ENCODE results near the gene HOXD11. TPM values are rescaled to one million over a fixed set of nuclear protein-coding genes. Genes with fewer than 3 reads are reported as not detected.

HOXD11 gene
- polyA plus RNA-seq, 1 donor from 2014 or later = not detected

DNA sequence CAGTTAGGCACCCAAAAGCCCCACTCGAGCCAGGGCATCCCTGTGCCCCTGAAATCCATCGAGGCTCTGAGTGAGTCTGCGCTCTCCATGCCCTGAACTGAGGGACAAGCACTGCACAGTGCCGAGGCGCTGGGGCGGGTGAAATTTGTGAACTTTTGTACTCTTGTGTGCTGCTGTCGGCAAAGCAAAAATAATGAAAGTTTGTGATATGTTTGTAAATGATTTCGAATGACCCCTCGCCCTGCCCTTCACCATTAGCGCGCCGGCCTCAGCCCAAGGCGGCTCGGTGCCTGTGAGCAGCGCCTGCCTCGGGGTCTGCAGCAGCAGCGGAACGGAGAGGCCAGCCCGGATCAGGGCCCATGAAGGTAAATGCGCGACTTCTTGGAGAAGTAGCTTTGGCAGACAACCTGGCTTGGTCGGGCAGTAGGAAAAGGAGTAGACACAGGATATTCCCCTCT lies 42.4 kb downstream of the HOXD11 start:
- peaks cover 5% of the 10 kb centered on the region for H3K9me3 ChIP-seq (ENCODE audit: low read length)
- no peaks in the 10 kb centered on the region for H4K20me1 ChIP-seq (ENCODE audit: insufficient read depth)
- H3K4me2 ChIP-seq (ENCODE audit: low read length) = no peak overlapping the region
- no peak overlapping the region for H3K9ac ChIP-seq (ENCODE audit: low read length)
- H3F3A ChIP-seq (ENCODE audit: insufficient read depth, low read length, poor library complexity, severe bottlenecking) = no peaks in the 10 kb centered on the region
- H3K4me3 ChIP-seq (ENCODE audit: low read length) = no peak overlapping the region
- H3K36me3 ChIP-seq (ENCODE audit: insufficient read depth, low read length) = no peaks in the 10 kb centered on the region
- H2AFZ ChIP-seq (ENCODE audit: low read depth, low read length) = no peak overlapping the region
- no peaks in the 10 kb centered on the region for H3K9me2 ChIP-seq (ENCODE audit: insufficient read depth, low read length)
- H3K79me2 ChIP-seq (replicated peaks; ENCODE audit: insufficient read depth, low read length) = no peaks in the 10 kb centered on the region
- TF ChIP-seq MXI1 (conservative IDR thresholded peaks at IDR 0.05; ENCODE audit: poor library complexity, severe bottlenecking) (no peak), EZH2 (IDR thresholded peaks at IDR 0.05; ENCODE audit: borderline replicate concordance, insufficient read depth, low read length, poor library complexity, severe bottlenecking) (peak; percentile 25), SMC3 (conservative IDR thresholded peaks at IDR 0.05; ENCODE audit: poor library complexity) (no peak), RAD21 (conservative IDR thresholded peaks at IDR 0.05) (no peak)
- H3K27me3 ChIP-seq (ENCODE audit: insufficient read depth, low read depth, low read length) = peaks cover 100% of the 10 kb centered on the region
- H3K27ac ChIP-seq (ENCODE audit: low read length) = no peak overlapping the region

DNA sequence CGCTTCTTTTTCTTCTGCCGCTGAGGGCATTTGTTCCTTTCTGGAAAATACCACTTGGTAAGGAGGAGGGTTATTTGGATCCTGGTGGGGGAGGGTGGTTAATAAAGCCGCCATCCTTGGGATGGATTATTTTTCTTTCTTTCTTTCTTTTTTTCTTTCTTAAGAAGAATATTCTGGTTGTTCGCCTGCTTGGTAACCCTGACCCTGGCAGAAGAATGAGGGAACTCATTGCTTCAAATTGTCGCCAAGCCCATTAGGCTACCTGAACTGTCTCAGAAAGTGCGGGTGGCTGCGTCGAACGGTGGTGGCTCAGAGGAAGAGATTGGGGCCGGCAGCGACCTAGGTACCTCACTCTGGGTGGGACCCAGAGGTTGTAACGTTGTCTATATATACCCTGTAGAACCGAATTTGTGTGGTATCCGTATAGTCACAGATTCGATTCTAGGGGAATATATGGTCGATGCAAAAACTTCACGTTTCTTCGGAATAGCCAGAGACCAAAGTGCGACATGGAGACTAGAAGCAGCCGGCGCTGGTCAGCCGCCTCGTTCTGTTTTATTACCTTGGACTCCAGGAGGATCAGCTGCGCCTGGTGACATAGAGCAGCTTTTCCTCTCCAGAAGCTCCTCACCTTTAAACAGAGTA lies 43.0 kb downstream of the HOXD11 start:
- Histone ChIP-seq H3K4me3 (ENCODE audit: low read length) (no peak overlapping the region), H2AFZ (ENCODE audit: low read depth, low read length) (no peak overlapping the region), H3K79me2 (replicated peaks; ENCODE audit: insufficient read depth, low read length) (no peaks in the 10 kb centered on the region), H3K4me2 (ENCODE audit: low read length) (no peak overlapping the region), H3K9ac (ENCODE audit: low read length) (no peak overlapping the region), H3K27ac (ENCODE audit: low read length) (no peak overlapping the region), H3K27me3 (ENCODE audit: insufficient read depth, low read depth, low read length) (peaks cover 100% of the 10 kb centered on the region), H4K20me1 (ENCODE audit: insufficient read depth) (no peaks in the 10 kb centered on the region), H3K9me3 (ENCODE audit: low read length) (peaks cover 10% of the 10 kb centered on the region), H3K9me2 (ENCODE audit: insufficient read depth, low read length) (no peaks in the 10 kb centered on the region), H3K36me3 (ENCODE audit: insufficient read depth, low read length) (no peaks in the 10 kb centered on the region), H3F3A (ENCODE audit: insufficient read depth, low read length, poor library complexity, severe bottlenecking) (no peaks in the 10 kb centered on the region)
- no peak for TF ChIP-seq CTCF (IDR thresholded peaks at IDR 0.05; ENCODE audit: poor library complexity, severe bottlenecking)
- TF ChIP-seq TAF1 (IDR thresholded peaks at IDR 0.05; ENCODE audit: low read depth) = no peak
- no peak for TF ChIP-seq EP300 (conservative IDR thresholded peaks at IDR 0.05; ENCODE audit: poor library complexity, severe bottlenecking)
- TF ChIP-seq POLR2AphosphoS5 (IDR thresholded peaks at IDR 0.05) = no peak
- no peak for TF ChIP-seq EZH2 (IDR thresholded peaks at IDR 0.05; ENCODE audit: borderline replicate concordance, insufficient read depth, low read length, poor library complexity, severe bottlenecking)
- TF ChIP-seq RAD21 (conservative IDR thresholded peaks at IDR 0.05) = no peak
- TF ChIP-seq SMC3 (conservative IDR thresholded peaks at IDR 0.05; ENCODE audit: poor library complexity) = no peak
- TF ChIP-seq REST (IDR thresholded peaks at IDR 0.05; ENCODE audit: borderline replicate concordance) = no peak
- TF ChIP-seq MXI1 (conservative IDR thresholded peaks at IDR 0.05; ENCODE audit: poor library complexity, severe bottlenecking) = no peak
